PC-3 (cell line): ENCODE measurements around the gene LINGO1. TPM values are rescaled to one million over a fixed set of nuclear protein-coding genes. Genes with fewer than 3 reads are reported as not detected.
A peak's percentile ranks its signal among the peaks of the same experiment; 100 is the strongest.

Experiments used
- ATAC-seq: fragments of 200-7000 bp; cut with Tn5 transposase; 2 replicates; pipeline ENCODE4 v1.9.1; 2020; ENCODE audit warnings: mild to moderate bottlenecking, moderate library complexity
- Bru-seq: library from RNA; stranded (reverse); fragments of 400-500 nt; gene quantifications from one replicate; lab custom pipeline; 2021; lab: Mats Ljungman, UMichigan
- BruChase-seq, 2 experiments: library from RNA; stranded (reverse); fragments of 400-500 nt; gene quantifications; one replicate each; lab custom pipeline; 2021; lab: Mats Ljungman, UMichigan
- BruUV-seq: library from RNA; stranded (reverse); fragments of 400-500 nt; replicated peaks from 2 replicates; lab custom pipeline; 2021; lab: Mats Ljungman, UMichigan
- CTCF ChIA-PET: fragments of 300-600 bp; sonication (Branson Sonifier 250); formaldehyde crosslinking; loops from one replicate; lab custom pipeline; 2022; ENCODE audit warnings: antibody characterized with exemption; lab: Charles Lee
- POLR2A ChIA-PET: fragments of 300-600 bp; sonication (Branson Sonifier 250); formaldehyde crosslinking; loops from one replicate; lab custom pipeline; 2022; ENCODE audit warnings: antibody characterized with exemption; ENCODE audit not compliant: unreplicated experiment; lab: Charles Lee
- DNase-seq: peaks from one replicate; pipeline ENCODE4 v3.0.0-alpha.2; 2015
- H2AFZ ChIP-seq: fragments of 300-600 bp; sonication (generic); 2 replicates; pipeline ENCODE4 v1.6.0; 2016; ENCODE audit warnings: antibody characterized with exemption, low read length
- H3F3A ChIP-seq: fragments of 300-600 bp; sonication (generic); one replicate; pipeline ENCODE4 v1.6.0; 2017; ENCODE audit warnings: antibody characterized with exemption, low read length, control low read depth, mild to moderate bottlenecking; ENCODE audit not compliant: unreplicated experiment
- H3K27ac ChIP-seq: fragments of 300-600 bp; sonication (generic); 2 replicates; pipeline ENCODE4 v1.5.1; 2016; ENCODE audit warnings: mild to moderate bottlenecking, low read length
- H3K27me3 ChIP-seq: fragments of 300-600 bp; sonication (generic); 2 replicates; pipeline ENCODE4 v1.6.1; 2016; ENCODE audit warnings: low read length, mixed read lengths
- H3K36me3 ChIP-seq: fragments of 300-600 bp; sonication (generic); 2 replicates; pipeline ENCODE4 v1.6.1; 2016; ENCODE audit warnings: low read depth, mixed run types, low read length, mixed read lengths
- H3K4me1 ChIP-seq: fragments of 300-600 bp; sonication (generic); 2 replicates; pipeline ENCODE4 v1.5.1; 2016; ENCODE audit warnings: low read length; ENCODE audit not compliant: insufficient read depth
- H3K4me2 ChIP-seq: fragments of 300-600 bp; sonication (generic); 2 replicates; pipeline ENCODE4 v1.6.0; 2016; ENCODE audit warnings: low read length
- H3K4me3 ChIP-seq: fragments of 300-600 bp; sonication (generic); 2 replicates; pipeline ENCODE4 v1.5.1; 2016; ENCODE audit warnings: mild to moderate bottlenecking, low read length, mixed read lengths
- H3K79me2 ChIP-seq: fragments of 300-600 bp; sonication (generic); 2 replicates; pipeline ENCODE4 v1.6.1; 2017; ENCODE audit warnings: low read length, mixed read lengths
- H3K9ac ChIP-seq: fragments of 300-600 bp; sonication (generic); 2 replicates; pipeline ENCODE4 v1.6.0; 2016; ENCODE audit warnings: mild to moderate bottlenecking, low read length
- H3K9me2 ChIP-seq: fragments of 300-600 bp; sonication (generic); replicated peaks from 2 replicates; pipeline ENCODE4 v1.6.1; 2016; ENCODE audit warnings: mixed run types, low read length, mixed read lengths
- H3K9me3 ChIP-seq: fragments of 300-600 bp; sonication (generic); 2 replicates; pipeline ENCODE4 v1.6.1; 2016; ENCODE audit warnings: low read length, mixed read lengths
- H4K20me1 ChIP-seq: fragments of 300-600 bp; sonication (generic); 2 replicates; pipeline ENCODE4 v1.6.1; 2016; ENCODE audit warnings: low read length, mixed read lengths
- EZH2 ChIP-seq: fragments of 300-600 bp; sonication (generic); IDR thresholded peaks from one replicate; pipeline ENCODE4 v1.6.1; 2017; ENCODE audit warnings: antibody characterized with exemption, mild to moderate bottlenecking, low read length; ENCODE audit not compliant: unreplicated experiment
- EZH2phosphoT487 ChIP-seq: fragments of 300-600 bp; sonication (generic); IDR thresholded peaks from 2 replicates; pipeline ENCODE4 v1.6.1; 2018; ENCODE audit warnings: mild to moderate bottlenecking, antibody characterized with exemption, low read length, borderline replicate concordance
- intact Hi-C: fragments of 100-400 bp; cut with micrococcal nuclease; formaldehyde crosslinking; loops from 2 replicates; pipeline ENCODE4 v1.9.0; 2023
- long read RNA-seq: library from polyadenylated mRNA; unstranded; transcript quantifications from one replicate; pipeline ENCODE4 v2.0.0, GENCODE V29; 2021; ENCODE audit not compliant: unreplicated experiment
- total RNA-seq: library from RNA; depleted of rRNA; stranded (reverse); fragments of >200 nt; gene quantifications from 2 replicates; pipeline ENCODE4 v1.2.3, GENCODE V29; 2014; rRNA removed
- TF ChIP-seq, protein P1 (sequence below): fragments of 300-600 bp; sonication (generic); conservative IDR thresholded peaks from 2 replicates; pipeline ENCODE4 v1.5.1; 2017; ENCODE audit warnings: antibody characterized with exemption, low read depth, mild to moderate bottlenecking, low read length

LINGO1 gene, protein sequence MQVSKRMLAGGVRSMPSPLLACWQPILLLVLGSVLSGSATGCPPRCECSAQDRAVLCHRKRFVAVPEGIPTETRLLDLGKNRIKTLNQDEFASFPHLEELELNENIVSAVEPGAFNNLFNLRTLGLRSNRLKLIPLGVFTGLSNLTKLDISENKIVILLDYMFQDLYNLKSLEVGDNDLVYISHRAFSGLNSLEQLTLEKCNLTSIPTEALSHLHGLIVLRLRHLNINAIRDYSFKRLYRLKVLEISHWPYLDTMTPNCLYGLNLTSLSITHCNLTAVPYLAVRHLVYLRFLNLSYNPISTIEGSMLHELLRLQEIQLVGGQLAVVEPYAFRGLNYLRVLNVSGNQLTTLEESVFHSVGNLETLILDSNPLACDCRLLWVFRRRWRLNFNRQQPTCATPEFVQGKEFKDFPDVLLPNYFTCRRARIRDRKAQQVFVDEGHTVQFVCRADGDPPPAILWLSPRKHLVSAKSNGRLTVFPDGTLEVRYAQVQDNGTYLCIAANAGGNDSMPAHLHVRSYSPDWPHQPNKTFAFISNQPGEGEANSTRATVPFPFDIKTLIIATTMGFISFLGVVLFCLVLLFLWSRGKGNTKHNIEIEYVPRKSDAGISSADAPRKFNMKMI
- total RNA-seq, result not detected in 2 replicates
- Bru-seq, nascent RNA, result percentile 6 among the genes with signal in this experiment
- percentile 1 among the genes with signal in this experiment for BruChase-seq, experiment 1, labeled RNA remaining after a 6-hour chase
- percentile 2 among the genes with signal in this experiment for BruChase-seq, experiment 2, labeled RNA remaining after a 2-hour chase
- long read RNA-seq, result 0 reads

DNA sequence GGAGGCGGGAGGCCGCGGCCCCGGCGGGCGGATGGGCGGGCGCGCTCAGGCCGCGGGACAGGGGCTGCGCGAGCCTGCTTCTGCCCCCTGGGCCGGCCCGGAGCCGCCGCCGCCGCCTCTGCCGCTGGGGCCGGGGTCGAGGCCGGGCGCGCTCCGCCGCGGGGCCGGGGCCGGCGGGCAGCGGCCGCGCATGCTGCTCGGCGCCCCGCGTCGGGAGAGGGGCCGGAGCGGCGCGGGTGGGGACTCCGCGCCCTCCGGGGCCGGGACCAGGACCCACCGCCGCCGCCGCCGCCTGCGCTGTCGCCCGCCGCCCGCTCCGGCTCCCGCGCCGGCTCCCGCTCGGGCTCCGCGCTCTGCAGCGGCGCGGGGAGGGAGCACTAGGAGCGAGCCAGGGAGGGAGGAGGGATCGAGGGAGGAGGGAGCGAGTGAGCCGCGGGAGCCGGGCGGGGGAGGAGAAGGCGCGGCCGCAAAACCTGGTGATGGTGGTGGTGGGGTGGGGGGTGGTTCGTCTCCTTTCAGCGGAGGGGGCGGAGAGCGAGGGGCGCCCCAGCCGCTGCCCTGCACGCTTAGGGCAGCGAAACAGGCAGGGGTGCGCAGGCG lies at the start of gene LINGO1:
Gene LINGO1 (minus strand): TSS at position 379 of the 600 bp plus-strand sequence. CDS start 597 bp downstream, outside the sequence.
- Histone ChIP-seq H3K36me3 (no peaks in the 10 kb centered on the region), H3K9me3 (no peaks in the 10 kb centered on the region), H3K4me1 (0 out of 2 replicates have a peak, but pooled peaks cover 4% of the 10 kb centered on the region), H3K4me3 (peak within 1 kb of the TSS; percentile 68), H2AFZ (peak within 1 kb of the TSS; percentile 89), H3K4me2 (peak within 1 kb of the TSS; percentile 91), H3K27ac (no peak within 1 kb of the TSS), H3K9ac (no peak within 1 kb of the TSS), H3K27me3 (peaks cover 23% of the 10 kb centered on the region), H3F3A (no peaks in the 10 kb centered on the region), H3K79me2 (no peaks in the 10 kb centered on the region), H3K9me2 (no peaks in the 10 kb centered on the region), H4K20me1 (no peaks in the 10 kb centered on the region)
- BruUV-seq, result no TSS peak
- TF ChIP-seq, protein P1, sequence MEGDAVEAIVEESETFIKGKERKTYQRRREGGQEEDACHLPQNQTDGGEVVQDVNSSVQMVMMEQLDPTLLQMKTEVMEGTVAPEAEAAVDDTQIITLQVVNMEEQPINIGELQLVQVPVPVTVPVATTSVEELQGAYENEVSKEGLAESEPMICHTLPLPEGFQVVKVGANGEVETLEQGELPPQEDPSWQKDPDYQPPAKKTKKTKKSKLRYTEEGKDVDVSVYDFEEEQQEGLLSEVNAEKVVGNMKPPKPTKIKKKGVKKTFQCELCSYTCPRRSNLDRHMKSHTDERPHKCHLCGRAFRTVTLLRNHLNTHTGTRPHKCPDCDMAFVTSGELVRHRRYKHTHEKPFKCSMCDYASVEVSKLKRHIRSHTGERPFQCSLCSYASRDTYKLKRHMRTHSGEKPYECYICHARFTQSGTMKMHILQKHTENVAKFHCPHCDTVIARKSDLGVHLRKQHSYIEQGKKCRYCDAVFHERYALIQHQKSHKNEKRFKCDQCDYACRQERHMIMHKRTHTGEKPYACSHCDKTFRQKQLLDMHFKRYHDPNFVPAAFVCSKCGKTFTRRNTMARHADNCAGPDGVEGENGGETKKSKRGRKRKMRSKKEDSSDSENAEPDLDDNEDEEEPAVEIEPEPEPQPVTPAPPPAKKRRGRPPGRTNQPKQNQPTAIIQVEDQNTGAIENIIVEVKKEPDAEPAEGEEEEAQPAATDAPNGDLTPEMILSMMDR, result no peak
- no peak for TF ChIP-seq EZH2
- TF ChIP-seq EZH2phosphoT487, result no peak
- ChIA-PET CTCF (interaction anchor here (0.6 to 1.9 kb wide), 3 partner anchors 24 to 189 kb away, joined by 3 to 11 read pairs (median 3); no protein-coding TSS in a partner anchor), POLR2A (no interaction called here)
- DNase-seq, result peak; percentile 6
- peak; percentile 3; the same call in 1 of the 2 replicates for ATAC-seq
- intact Hi-C loops, result loop anchor here (1.0 to 5.0 kb wide), 2 partner anchors 189 to 515 kb away; no protein-coding TSS in a partner anchor

DNA sequence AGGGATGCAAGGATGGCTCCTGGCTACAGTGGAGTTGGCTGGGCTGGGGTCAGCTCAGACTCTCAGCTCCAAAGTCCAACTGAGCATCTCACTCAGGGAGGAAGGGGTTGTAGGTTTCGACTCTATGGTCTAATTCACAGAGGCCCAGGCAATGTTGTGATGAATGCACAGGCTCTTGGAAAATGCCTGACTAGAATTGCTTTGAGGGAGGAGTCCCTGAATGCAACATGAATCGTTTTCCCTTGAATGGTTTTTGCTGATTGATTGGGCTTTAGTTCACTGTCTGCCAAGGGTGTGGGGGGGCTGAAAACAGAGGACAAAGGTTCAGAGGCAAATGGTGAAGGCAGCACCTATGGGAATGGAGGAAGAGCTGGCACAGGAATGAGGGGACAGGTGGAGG lies 48.6 kb upstream of the LINGO1 start:
- Histone ChIP-seq H3K4me3 (no peak overlapping the region), H3F3A (no peaks in the 10 kb centered on the region), H3K9ac (no peak overlapping the region), H3K9me3 (no peaks in the 10 kb centered on the region), H3K27ac (no peak overlapping the region), H3K27me3 (peaks cover 62% of the 10 kb centered on the region), H2AFZ (no peak overlapping the region), H3K79me2 (no peaks in the 10 kb centered on the region), H3K9me2 (no peaks in the 10 kb centered on the region), H4K20me1 (no peaks in the 10 kb centered on the region), H3K4me1 (no peaks in the 10 kb centered on the region), H3K4me2 (no peak overlapping the region), H3K36me3 (no peaks in the 10 kb centered on the region)
- DNase-seq (no peak), ATAC-seq (no peak)
- POLR2A ChIA-PET, result no interaction called here
- CTCF ChIA-PET, result no interaction called here
- no TSS peak for BruUV-seq
- intact Hi-C loops, result no loop called here
- TF ChIP-seq EZH2, result no peak
- no peak for TF ChIP-seq EZH2phosphoT487
- TF ChIP-seq, protein P1, result no peak
